IPS DF 4.7 (cell line): ENCODE data around the gene PKD2L1.
"Not testable (repeated sequence)": the region's sequence is repeated elsewhere in the genome, so short reads cannot be mapped to it uniquely, and the experiment has no call there.

Source experiments
- DNase-seq: peaks from one replicate; pipeline ENCODE4 v3.0.0-alpha.2; 2013; ENCODE audit warnings: low spot score; ENCODE audit errors: extremely low read depth

The PKD2L1 gene

GRCh38 chr10:100334762-100335161 lies 4.7 kb upstream of the PKD2L1 start:
- no peak for DNase-seq

DNA sequence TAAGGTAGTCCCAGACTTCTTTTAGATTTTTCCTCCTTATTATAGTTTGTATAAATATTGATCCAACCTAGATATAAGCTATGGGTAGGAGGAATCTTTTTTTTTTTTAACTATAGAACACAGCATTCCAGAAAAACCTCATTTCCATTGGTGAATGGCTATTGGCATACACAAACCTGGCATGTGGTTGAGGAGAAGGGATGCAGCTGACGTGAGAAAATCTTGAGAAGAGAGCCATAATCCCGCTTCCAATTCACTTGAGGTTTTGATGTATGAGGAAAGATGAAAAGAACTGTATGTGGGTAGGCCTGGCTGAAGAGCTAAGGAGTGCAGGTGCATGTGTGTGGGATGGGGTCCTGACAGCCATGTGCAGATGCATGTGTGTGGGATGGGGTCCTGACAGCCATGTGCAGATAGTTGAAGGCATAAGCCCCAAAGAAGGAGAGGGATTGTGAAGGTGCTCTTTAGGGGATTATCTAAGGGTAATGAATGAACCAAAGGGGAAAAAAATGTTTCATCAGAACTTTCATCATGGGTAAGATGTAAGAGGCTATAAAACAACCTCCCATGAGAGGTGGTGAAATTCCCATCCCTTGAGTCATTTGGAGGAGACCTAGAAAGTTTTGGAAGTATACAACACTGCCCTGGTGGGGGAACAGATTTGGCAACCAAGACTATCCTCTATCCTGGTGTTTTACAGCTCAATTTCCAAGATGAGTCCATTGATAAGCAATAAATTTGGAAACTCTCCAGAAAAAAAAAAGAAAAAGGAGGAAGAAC lies 3.8 kb upstream of the PKD2L1 start:
- DNase-seq: no peak

- no peak for DNase-seq
These were observed 3.1 kb upstream of the PKD2L1 start for GRCh38 chr10:100333106-100333505.

DNA sequence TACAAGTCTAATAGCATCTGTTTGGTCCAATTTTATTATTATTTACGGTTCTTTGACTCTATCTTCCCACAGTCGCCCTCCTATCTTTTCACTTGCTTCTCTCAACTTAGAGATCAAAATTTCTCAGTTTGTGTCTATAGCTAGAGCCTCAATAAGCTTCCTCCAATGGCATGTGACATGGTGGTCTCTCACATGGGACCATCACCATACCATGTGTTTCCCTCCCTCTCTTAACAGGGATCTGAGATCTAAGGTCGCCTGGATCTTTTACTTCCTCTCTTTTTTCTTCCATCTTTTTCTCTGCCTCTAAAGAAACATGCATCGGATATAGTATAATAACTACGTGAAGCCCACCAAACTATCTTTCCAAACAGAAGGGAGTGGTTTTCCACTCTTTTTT lies 1.8 kb downstream of the PKD2L1 start:
- DNase-seq: no peak

GRCh38 chr10:100327718-100328009 lies 2.4 kb downstream of the PKD2L1 start:
- no peak for DNase-seq

GRCh38 chr10:100327007-100327717 lies 2.9 kb downstream of the PKD2L1 start:
- DNase-seq: no peak

DNA sequence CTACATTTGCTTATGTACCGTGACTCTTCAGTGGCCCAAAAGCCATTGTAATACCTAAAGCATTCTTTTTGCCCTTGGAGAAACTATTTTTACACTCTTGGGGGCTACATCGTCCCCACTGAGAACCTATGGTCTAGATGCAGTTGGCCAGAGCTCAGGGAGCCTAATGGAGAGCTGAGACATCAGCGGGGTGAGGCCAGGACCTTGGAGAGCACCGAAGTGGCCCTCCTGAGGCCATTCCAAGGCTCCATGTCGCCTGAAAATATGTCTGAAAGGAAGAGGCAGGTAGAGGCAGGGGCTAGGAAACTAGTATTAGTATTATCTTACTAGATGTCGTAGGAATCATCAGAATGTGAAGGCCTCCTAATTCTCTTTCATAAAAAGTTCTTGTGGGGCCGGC lies 4.9 kb downstream of the PKD2L1 start:
- no peak for DNase-seq

DNA sequence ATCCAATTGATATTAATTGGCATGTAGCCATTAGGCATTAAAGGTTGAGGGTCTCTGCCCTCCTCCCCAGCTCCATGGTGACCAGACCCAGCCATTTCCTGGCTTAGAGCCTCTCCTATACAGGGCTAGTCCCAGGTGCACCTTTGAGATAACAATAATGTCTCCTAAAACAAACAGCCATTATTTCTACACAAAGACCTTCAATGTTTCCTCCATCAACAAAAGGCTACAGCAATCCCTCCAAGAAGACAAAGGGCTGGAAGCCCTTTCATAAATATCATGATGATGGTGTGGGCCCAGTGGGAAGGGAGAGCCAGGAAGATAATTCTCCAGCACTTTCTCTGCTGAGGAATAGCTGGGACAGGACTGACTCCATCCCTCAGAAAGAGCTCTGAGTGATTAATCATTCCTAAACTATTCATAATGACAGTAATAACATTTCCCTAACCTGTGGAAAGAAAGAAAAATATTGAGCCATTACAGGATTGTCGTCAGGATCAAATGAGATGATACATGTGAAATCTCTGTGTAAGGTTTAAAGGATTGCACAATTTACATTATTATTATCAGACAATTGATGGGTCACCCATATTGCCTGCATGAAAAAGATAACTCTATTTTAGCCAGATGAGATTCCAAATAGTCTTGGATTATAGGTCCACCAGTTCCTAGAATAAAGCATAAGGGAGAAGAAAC lies 10.2 kb downstream of the PKD2L1 start:
- no peak for DNase-seq

DNA sequence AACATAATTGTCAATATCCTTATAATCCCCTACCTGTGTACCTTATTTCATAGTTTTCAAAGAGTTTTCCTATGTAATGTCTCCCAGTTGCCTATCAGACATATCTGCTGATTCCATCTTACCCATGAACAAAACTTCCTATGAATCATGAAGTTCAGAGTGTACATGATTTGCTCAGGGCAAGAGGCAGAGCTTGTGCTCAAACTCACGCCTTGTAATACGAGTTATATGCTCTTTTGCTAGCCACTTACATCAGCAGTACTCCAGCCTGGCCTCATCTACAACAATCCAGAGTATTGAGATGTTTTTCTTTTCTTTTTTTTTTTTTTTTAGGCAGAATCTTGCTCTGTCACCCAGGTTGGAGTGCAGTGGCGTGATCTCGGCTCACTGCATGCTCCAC lies 11.8 kb downstream of the PKD2L1 start:
- no peak for DNase-seq

DNA sequence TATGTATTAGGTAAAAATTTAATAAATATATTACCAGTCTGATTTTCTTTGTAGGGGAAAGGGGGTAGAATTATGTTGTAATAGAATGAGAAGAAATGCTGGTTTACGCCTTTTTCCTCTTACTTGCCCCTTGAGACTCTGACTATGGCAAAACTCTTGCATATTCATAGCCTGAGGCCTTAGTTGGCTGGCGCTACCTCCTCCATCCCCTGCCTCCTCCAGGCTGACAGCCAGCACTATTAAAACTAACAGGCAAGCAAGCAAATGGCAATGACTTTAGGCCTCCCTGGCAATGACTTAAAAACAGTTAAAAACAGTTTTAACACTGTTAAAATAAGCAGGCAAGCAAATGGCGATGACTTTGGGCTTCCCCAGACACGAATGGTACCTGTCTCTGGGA lies 14.4 kb downstream of the PKD2L1 start:
- no peak for DNase-seq

GRCh38 chr10:100311298-100311697 lies 18.7 kb downstream of the PKD2L1 start:
- DNase-seq: no peak

DNA sequence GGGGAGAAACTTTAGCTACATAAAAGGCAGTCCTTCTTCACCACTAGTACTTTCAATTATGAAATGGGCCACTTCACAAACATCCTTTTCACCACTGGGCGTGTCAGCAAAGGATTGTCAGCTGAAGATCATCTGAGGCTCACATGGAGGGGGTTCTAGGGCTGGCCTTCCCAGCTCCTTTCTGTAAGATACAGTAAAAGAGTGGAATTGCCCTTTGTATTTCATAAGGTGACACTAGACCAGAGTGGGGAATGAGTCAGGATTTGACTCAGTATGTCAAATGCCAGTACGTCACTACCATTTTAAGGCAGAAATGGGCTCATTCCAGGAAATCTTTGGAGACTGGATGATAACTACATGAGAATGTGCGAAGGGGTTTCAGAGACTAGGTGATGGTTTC lies 22.3 kb downstream of the PKD2L1 start:
- DNase-seq: no peak

GRCh38 chr10:100306861-100307260 lies 23.2 kb downstream of the PKD2L1 start:
- DNase-seq: no peak

GRCh38 chr10:100304414-100304813 lies 25.6 kb downstream of the PKD2L1 start:
- DNase-seq: no peak

DNA sequence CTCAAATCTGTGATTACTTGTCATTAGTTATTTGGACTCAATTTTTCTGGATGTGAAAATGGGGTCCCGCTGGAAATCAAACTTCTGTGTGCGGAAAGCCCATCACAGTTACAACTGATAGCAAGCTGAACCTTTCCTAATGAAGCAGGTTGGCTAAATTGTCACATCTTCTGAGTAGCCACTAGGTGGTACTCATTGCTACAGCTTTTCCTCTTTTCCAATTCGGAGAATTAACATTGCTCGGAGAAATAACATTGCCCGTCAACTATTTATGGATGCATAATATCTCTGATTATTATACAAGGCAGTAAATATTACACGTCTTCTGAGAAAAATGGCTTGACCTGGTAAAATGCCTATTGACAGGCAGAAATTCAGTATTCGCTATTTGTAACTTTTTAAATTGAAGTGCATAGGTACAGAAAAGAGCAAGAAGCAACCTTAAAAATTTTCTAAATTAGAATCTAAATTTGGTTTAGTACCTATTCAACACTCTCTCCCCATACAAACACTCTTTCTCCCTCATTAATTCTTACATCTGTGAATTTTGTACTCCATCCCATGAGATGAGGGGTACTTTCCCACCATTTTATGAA lies 26.2 kb downstream of the PKD2L1 start:
- no peak for DNase-seq

DNA sequence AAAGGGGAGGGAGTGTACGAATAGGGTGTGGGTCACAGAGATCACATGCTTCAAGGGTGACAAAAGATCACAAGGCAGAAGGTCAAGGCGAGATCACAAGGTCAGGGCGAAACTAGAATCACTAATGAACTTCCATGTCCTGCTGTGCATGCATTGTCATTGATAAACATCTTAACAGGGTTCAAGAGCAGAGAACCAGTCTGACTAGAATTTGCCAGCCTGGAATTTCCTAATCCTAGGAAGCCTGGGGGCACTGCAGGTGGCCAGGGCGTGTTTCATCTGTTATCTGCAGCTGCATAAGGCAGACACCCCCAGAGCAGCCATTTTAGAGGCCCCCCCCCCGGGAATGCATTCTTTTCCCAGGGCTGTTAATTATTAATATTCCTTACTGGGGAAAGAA lies 28.9 kb downstream of the PKD2L1 start:
- not testable (repeated sequence) for DNase-seq

- DNase-seq: no peak
These were observed 32.8 kb downstream of the PKD2L1 start for GRCh38 chr10:100297242-100297641.

- no peak for DNase-seq
These were observed 37.0 kb downstream of the PKD2L1 start for GRCh38 chr10:100293066-100293465.

GRCh38 chr10:100292300-100292699 lies 37.7 kb downstream of the PKD2L1 start:
- DNase-seq: not testable (repeated sequence)

- DNase-seq: no peak
These were observed 38.7 kb downstream of the PKD2L1 start for GRCh38 chr10:100291356-100291755.

DNA sequence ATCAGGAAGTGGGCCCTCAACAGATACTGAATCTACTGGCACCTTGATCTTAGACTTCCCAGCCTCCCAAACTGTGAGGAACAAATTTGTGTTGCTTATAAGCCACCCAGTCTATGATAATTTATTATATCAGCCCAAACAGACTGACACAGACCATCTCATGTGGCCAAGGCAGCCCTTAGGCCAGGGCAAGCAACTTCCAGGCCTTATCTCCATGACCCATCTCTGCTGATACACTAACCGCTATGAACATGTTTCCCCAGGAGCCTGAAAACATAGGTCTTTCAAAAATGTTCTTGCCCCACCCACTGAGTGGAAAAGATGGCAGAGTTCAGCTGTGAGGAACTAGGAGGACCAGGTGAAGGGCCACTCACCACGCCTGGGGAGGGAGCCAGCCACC lies 40.4 kb downstream of the PKD2L1 start:
- no peak for DNase-seq

GRCh38 chr10:100288196-100288595 lies 41.8 kb downstream of the PKD2L1 start:
- no peak for DNase-seq
